Central memory CD8-positive, alpha-beta T cell (primary cell): ENCODE measurements around the gene CAD.
A peak's percentile ranks its signal among the peaks of the same experiment; 100 is the strongest.
"Not testable (repeated sequence)": the region's sequence is repeated elsewhere in the genome, so short reads cannot be mapped to it uniquely, and the experiment has no call there.

Source experiments
- ATAC-seq: fragments of 150-1000 bp; cut with Tn5 transposase; replicated peaks from 2 replicates; pipeline ENCODE4 v1.10.0; 2022; ENCODE audit warnings: mild to moderate bottlenecking, moderate FRiP score, moderate number of reproducible peaks; ENCODE audit not compliant: poor library complexity, severe bottlenecking; ENCODE audit errors: extremely low read depth
- DNase-seq, 2 donors: peaks; one replicate each; pipeline ENCODE4 v3.0.0; 2021; ENCODE audit warnings: low spot score in 2 of 2
- H3K27ac Mint-ChIP-seq: one replicate; pipeline ENCODE4 v1.8.0; 2022; ENCODE audit warnings: low read depth, mild to moderate bottlenecking, moderate library complexity, mixed read lengths
- H3K27me3 Mint-ChIP-seq: one replicate; pipeline ENCODE4 v1.8.0; 2022; ENCODE audit warnings: mixed read lengths
- H3K36me3 Mint-ChIP-seq: one replicate; pipeline ENCODE4 v1.8.0; 2022; ENCODE audit warnings: mild to moderate bottlenecking, moderate library complexity, mixed read lengths; ENCODE audit not compliant: insufficient read depth
- H3K4me1 Mint-ChIP-seq: one replicate; pipeline ENCODE4 v1.8.0; 2022; ENCODE audit warnings: mixed read lengths
- H3K4me3 Mint-ChIP-seq: one replicate; pipeline ENCODE4 v1.8.0; 2022; ENCODE audit warnings: mild to moderate bottlenecking, moderate library complexity, mixed read lengths
- H3K9me3 Mint-ChIP-seq: one replicate; pipeline ENCODE4 v1.8.0; 2022; ENCODE audit warnings: mixed read lengths

Gene CAD

DNA sequence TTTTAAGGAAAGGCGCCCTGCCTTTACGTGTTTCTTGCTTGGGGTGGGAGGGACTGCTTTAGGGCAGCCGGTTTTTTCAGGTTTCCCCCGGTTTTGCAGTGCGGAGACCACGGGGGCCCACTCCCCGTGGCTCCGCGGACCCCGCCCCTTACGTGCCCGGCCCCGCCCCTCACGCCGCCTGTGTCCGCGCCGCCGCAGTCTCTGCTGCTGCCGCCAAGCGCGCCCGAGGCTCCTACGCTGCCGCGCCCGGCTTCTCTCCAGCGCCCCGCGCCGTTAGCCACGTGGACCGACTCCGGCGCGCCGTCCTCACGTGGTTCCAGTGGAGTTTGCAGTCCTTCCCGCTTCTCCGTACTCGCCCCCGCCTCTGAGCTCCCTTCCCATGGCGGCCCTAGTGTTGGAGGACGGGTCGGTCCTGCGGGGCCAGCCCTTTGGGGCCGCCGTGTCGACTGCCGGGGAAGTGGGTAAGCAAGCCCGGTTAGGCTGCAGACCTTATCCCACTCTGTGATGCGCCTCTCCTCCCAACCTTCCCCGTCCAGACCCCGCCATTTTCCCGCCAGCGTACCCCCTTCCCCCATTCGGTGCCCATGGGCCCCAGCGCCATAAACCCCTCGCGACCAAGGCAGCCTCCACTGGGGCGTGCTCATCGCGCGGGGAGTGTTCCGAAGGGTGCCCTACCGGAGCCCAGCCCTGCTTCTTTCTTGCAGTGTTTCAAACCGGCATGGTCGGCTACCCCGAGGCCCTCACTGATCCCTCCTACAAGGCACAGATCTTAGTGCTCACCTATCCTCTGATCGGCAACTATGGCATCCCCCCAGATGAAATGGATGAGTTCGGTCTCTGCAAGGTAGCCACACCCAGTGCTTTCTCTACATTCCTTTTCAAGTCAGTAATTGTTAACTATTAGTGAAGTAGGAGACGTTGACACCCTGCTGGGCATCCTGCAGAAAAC, at the start of gene CAD:
Gene CAD, plus strand, starts transcription at position 197 of the 949 bp plus-strand sequence. Its CDS starts 183 bp downstream, at position 380.
- peak within 1 kb of the TSS; percentile 97 for H3K4me3 Mint-ChIP-seq
- DNase-seq: peak; percentile 65 to 67
- ATAC-seq: peak; percentile 66
- no peaks in the 10 kb centered on the region for H3K27me3 Mint-ChIP-seq
- H3K4me1 Mint-ChIP-seq: peaks cover 39% of the 10 kb centered on the region
- H3K27ac Mint-ChIP-seq: peak within 1 kb of the TSS; percentile 60
- H3K9me3 Mint-ChIP-seq: no peaks in the 10 kb centered on the region
- H3K36me3 Mint-ChIP-seq: peaks cover 25% of the 10 kb centered on the region

DNA sequence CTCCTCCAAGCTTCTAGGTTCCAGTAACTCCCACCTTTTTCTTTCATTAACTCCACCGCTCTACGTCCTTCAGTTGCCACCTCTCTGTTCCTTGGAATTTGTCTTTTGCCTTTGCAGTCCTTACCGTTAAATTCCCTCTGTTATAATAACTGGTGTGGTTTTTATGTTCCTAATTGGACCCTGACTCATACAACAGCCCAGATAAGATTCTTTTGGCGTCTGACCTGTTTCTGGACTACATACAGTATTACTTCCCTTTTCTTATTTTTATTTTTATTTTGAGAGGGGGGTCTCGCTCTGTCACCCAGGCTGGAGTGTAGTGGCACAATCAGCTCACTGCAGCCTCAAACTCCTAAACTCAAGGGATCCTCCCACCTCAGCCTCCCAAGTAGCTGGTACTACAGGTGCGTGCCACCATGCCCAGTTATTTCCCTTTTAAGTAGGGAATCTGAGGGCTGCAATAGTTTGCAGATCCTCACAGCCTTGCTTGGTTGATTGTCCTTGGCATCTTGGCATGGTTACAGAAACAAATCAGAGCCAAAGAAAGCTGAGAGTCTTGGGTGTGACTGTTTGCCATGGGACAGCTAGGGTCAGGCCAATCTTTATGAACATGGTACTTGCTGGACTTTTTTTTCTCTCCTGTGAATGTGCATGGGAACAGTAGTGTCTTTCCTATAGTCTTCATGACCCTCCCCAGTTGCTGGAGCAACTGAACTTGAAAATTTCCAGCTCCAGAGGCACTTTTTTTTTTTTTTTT, 46.4 kb upstream of the CAD start:
- peaks cover 2% of the 10 kb centered on the region for H3K36me3 Mint-ChIP-seq
- ATAC-seq (no peak), DNase-seq (no peak)
- H3K4me3 Mint-ChIP-seq: no peak overlapping the region
- no peaks in the 10 kb centered on the region for H3K27me3 Mint-ChIP-seq
- H3K9me3 Mint-ChIP-seq: no peaks in the 10 kb centered on the region
- no peaks in the 10 kb centered on the region for H3K4me1 Mint-ChIP-seq
- no peak overlapping the region for H3K27ac Mint-ChIP-seq

DNA sequence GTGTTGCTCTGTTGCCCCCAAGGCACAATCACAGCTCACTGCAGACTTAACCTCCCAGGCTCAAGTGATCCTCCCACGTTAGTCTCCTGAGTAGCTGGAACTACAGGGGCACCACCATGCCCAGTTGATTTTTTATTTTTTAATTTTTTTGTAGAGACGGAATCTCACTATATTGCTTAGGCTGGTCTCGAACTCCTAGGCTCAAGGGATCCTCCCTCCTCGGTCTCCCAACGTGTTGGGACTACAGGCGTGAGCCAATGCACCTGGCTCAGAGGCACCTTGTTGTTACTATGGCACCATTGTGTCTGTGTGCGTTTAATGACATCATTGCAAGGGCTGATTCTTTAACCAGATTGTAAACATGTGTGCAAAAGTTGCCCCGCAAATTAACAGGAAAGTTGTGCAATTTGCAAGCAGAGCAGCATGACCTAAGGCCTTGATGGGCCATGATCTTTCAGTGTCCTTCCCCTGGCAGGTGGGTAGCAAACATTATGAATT, 45.8 kb upstream of the CAD start:
- Mint-ChIP-seq H3K27me3 (no peaks in the 10 kb centered on the region), H3K4me3 (no peak overlapping the region), H3K9me3 (no peaks in the 10 kb centered on the region), H3K27ac (no peak overlapping the region), H3K36me3 (peaks cover 2% of the 10 kb centered on the region), H3K4me1 (no peaks in the 10 kb centered on the region)
- DNase-seq (no peak), ATAC-seq (no peak)

DNA sequence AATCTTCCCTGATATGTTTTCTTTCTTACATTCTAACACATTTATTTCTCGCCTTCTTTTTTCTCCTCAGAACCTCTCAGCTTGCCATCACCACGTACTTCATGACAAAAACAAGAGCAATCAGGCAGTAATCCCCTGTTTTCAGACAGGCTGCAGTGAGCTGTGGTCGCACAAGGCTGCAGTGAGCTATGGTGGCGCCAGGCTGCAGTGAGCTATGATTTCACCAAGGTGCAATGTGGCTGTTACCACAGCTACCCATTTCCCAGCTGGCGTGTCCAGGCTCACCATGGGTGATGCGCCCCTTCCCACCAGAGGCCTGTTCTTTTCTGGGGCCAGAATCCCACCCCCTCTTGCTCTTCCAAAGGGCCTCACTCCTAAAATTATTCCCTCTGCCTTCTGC, 42.5 kb upstream of the CAD start:
- H3K27me3 Mint-ChIP-seq: peaks cover 12% of the 10 kb centered on the region

DNA sequence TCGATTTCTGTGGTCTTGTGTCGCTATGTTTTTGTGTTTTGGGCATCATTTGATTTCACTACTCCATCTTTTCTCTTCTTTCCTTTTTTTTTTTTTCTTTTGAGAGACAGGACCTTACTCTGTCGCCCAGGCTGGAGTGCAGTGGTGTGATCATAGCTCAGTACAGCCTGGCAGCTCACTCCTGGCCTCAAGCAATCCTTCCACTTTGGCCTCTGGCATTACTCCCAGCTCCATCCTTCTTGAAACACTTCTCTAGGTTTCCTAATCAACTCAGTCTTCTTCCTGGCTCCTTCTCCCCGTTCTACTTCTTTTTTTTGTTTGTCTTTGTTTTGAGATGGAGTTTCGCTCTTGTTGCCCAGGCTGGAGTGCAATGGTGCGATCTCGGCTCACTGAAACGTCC, 41.8 kb upstream of the CAD start:
- Mint-ChIP-seq H3K4me1 (no peaks in the 10 kb centered on the region), H3K27ac (no peak overlapping the region), H3K36me3 (peaks cover 2% of the 10 kb centered on the region), H3K9me3 (no peaks in the 10 kb centered on the region), H3K27me3 (peaks cover 19% of the 10 kb centered on the region), H3K4me3 (no peak overlapping the region)
- DNase-seq (no peak), ATAC-seq (no peak)

More for the DNA sequence above, 42.5 kb upstream of the CAD start:
- no peaks in the 10 kb centered on the region for H3K4me1 Mint-ChIP-seq
- no peak overlapping the region for H3K4me3 Mint-ChIP-seq
- no peak overlapping the region for H3K27ac Mint-ChIP-seq
- no peaks in the 10 kb centered on the region for H3K9me3 Mint-ChIP-seq
- DNase-seq (no peak), ATAC-seq (no peak)
- peaks cover 2% of the 10 kb centered on the region for H3K36me3 Mint-ChIP-seq

DNA sequence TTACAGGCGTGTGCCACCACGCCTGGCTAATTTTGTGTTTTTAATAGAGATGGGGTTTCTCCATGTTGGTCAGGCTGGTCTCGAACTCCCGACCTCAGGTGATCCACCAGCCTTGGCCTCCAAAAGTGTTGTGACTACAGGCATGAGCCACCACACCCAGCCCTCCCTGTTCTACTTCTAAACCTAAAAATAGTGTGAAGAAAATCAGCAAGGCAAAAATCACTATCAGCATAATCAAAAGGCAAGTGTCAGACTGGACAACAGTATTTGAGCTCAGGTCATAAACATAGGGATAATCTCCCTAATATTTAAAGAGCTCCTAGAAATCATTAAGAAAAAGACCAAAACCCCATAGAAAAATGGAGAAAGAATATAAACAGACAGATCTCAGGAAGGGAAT, 41.4 kb upstream of the CAD start:
- not testable (repeated sequence) for H3K27ac Mint-ChIP-seq, H3K4me1 Mint-ChIP-seq, H3K9me3 Mint-ChIP-seq, H3K36me3 Mint-ChIP-seq, ATAC-seq, DNase-seq, H3K4me3 Mint-ChIP-seq
- H3K27me3 Mint-ChIP-seq: peaks cover 23% of the 10 kb centered on the region

DNA sequence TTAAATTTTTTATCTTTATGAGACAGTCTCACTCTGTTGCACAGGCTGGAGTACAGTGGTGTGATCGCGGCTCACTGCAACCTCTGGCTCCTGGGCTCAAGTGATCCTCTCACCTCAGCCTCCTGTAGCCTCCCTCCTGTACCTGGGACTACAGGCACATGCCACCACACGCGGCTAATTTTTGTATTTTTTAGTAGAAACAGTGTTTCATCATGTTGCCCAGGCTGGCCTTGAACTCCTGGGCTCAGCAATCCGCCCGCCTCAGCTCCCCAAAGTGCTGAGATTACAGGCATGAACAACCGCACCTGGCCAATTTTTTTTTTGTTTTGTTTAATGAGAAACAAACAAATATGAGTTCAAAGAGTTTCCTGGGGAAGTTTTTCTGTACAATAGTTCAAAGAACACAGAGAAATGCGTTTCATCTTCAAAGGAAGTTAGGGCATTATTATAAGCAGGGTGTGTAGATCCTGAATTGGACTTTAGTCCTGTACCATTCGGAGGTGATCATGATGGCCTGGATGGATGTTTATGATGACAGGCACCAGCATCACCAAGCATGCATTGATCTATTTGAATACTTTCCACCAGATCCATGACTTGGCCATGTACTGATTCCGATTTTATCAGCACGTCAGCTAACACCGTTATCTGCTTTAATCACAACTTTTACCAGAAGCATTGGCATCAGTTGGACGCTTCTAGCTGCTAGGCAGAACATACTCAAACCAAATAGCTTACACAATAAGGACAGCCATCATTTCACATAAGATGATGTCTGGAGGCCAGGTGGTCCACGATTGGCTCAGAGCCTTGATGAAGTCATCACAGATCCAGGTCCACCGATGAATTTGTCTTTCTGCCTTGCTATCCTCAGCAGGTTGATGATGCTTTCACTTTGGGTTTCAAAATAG, 39.5 kb upstream of the CAD start:
- H3K4me1 Mint-ChIP-seq: no peaks in the 10 kb centered on the region
- H3K36me3 Mint-ChIP-seq: no peaks in the 10 kb centered on the region
- H3K27ac Mint-ChIP-seq: no peak overlapping the region
- peaks cover 42% of the 10 kb centered on the region for H3K27me3 Mint-ChIP-seq
- no peak for ATAC-seq
- H3K4me3 Mint-ChIP-seq: no peak overlapping the region
- no peak for DNase-seq
- H3K9me3 Mint-ChIP-seq: no peaks in the 10 kb centered on the region

DNA sequence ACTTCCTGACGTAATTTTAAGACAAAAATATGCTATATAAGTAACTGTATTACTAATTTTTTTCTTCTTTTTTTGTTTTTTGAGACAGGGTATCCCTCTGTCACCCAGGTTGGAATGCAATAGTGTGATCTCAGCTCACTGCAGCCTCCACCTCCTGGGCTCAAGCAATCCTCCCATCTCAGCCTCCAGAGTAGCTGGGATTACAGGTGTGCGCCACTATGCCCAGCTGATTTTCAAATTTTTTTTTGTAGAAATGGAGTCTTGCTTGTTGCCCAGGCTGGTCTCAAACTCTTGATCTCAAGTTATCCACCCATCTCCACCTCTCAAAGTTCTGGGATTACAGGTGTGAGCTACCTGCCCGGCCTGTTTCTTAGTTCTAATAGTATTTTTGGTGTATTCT, 38.7 kb upstream of the CAD start:
- Mint-ChIP-seq H3K4me1 (no peaks in the 10 kb centered on the region), H3K27ac (no peak overlapping the region), H3K4me3 (no peak overlapping the region), H3K36me3 (no peaks in the 10 kb centered on the region), H3K9me3 (no peaks in the 10 kb centered on the region), H3K27me3 (peaks cover 49% of the 10 kb centered on the region)
- ATAC-seq: no peak
- DNase-seq: no peak

DNA sequence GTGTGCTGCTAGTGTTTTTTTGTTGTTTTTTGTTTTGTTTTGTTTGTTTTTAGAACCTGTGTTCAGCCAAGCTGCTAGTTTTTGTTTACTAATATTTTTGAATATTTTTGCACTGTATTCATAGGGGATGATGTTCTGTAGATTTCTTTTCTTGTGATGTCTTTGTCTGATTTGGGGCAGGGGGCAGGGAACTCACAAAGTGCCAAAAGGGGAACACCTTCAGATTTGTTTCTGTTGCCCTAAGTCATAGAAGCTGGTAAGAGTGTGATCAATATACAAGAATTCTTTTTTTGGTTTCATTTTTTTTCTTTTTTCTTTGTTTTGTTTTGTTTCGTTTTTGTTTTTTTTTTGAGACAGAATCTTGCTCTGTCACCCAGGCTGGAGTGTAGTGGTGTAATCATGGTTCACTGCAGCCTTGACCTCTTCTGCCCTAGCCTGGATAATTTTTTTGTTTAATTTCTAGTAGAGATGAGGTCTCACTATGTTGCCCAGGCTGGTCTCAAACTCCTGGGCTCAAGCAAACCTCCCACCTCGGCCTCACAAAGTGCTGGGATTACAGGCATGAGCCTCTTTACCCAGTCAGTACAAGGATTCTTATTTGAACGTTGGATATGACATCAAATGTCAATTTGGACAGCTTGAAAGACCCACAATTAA, 37.7 kb upstream of the CAD start:
- H3K27me3 Mint-ChIP-seq: peaks cover 59% of the 10 kb centered on the region
- no peak overlapping the region for H3K27ac Mint-ChIP-seq
- no peaks in the 10 kb centered on the region for H3K4me1 Mint-ChIP-seq
- H3K36me3 Mint-ChIP-seq: no peaks in the 10 kb centered on the region
- no peak for ATAC-seq
- no peak for DNase-seq
- no peak overlapping the region for H3K4me3 Mint-ChIP-seq
- no peaks in the 10 kb centered on the region for H3K9me3 Mint-ChIP-seq

DNA sequence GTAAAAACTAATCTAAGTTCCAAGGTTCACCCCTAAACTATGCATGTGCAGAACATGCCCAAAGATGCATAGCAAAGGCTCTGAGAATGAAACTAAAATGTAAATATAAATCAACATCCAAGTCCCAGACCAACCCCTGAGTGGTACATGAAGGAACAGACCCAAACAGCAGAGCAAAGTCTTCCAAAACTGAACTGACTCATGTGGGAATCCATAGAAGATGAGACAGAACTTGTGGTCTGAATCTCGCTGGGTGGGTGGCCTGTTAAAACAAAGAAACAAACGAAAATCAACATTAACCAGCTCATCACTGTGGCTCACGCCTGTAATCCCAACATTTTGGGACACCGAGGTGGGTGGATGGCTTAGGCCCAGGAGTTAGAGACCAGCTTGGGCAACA, 34.8 kb upstream of the CAD start:
- H3K36me3 Mint-ChIP-seq: no peaks in the 10 kb centered on the region
- H3K9me3 Mint-ChIP-seq: no peaks in the 10 kb centered on the region
- H3K4me3 Mint-ChIP-seq: no peak overlapping the region
- peaks cover 81% of the 10 kb centered on the region for H3K27me3 Mint-ChIP-seq
- H3K4me1 Mint-ChIP-seq: no peaks in the 10 kb centered on the region
- DNase-seq (no peak), ATAC-seq (no peak)
- no peak overlapping the region for H3K27ac Mint-ChIP-seq

DNA sequence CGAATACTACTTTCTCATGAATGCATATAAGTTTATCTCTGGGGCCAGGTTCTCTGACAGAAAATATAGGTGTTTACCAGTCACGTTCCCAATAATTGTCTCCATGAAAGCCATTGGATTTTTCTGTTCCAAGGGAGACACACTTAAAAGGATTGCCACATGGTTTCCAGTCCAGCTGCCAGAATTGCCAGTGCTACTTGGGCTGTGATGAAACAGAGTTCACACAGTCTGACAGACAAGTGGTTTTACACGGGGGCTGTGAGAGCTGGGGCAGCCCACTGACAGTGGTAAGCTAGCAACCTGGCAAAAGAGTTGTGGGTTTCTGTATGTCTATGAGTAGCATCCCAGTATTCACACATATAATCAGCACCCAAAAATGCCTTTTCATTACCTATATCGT, 33.1 kb upstream of the CAD start:
- peaks cover 75% of the 10 kb centered on the region for H3K27me3 Mint-ChIP-seq
- H3K36me3 Mint-ChIP-seq: no peaks in the 10 kb centered on the region
- ATAC-seq (no peak), DNase-seq (no peak)
- no peaks in the 10 kb centered on the region for H3K4me1 Mint-ChIP-seq
- no peak overlapping the region for H3K27ac Mint-ChIP-seq
- H3K9me3 Mint-ChIP-seq: no peaks in the 10 kb centered on the region
- no peak overlapping the region for H3K4me3 Mint-ChIP-seq
